WERI-Rb-1 (cell line): Measurements from ENCODE around the gene RDH8.
A peak's percentile ranks its signal among the peaks of the same experiment; 100 is the strongest.

ENCODE experiments used
- DNase-seq: peaks from one replicate; pipeline ENCODE4 v3.0.0-alpha.2; 2020
- H3K27ac ChIP-seq: fragments of 250-450 bp; sonication (Bioruptor Pico); 2 replicates; pipeline ENCODE4 v1.5.1; 2020; ENCODE audit warnings: mild to moderate bottlenecking, moderate library complexity
- H3K27me3 ChIP-seq: fragments of 250-450 bp; sonication (Bioruptor Pico); 2 replicates; pipeline ENCODE4 v1.5.1; 2021; ENCODE audit warnings: mild to moderate bottlenecking, low read depth, moderate library complexity; ENCODE audit not compliant: insufficient read depth, severe bottlenecking
- H3K36me3 ChIP-seq: fragments of 250-450 bp; sonication (Bioruptor Pico); 2 replicates; pipeline ENCODE4 v1.5.1; 2020; ENCODE audit warnings: mild to moderate bottlenecking, moderate library complexity
- H3K4me3 ChIP-seq: 2 replicates; pipeline ENCODE4 v1.5.1; 2011; ENCODE audit warnings: low read depth, mild to moderate bottlenecking, control low read depth, low read length
- H3K9me3 ChIP-seq: fragments of 250-450 bp; sonication (Bioruptor Pico); 2 replicates; pipeline ENCODE4 v1.5.1; 2021; ENCODE audit warnings: mild to moderate bottlenecking, moderate library complexity; ENCODE audit not compliant: severe bottlenecking
- CTCF ChIP-seq: IDR thresholded peaks from 2 replicates; pipeline ENCODE4 v1.5.1; 2011; ENCODE audit warnings: low read depth, mild to moderate bottlenecking, control low read depth, inconsistent platforms, low read length

The RDH8 gene

GRCh38 chr19:9989504-9989903, 23.8 kb upstream of the RDH8 start:
- peaks cover 20% of the 10 kb centered on the region for H3K27me3 ChIP-seq
- H3K9me3 ChIP-seq = no peaks in the 10 kb centered on the region
- no peak overlapping the region for H3K4me3 ChIP-seq
- no peak for TF ChIP-seq CTCF
- no peak overlapping the region for H3K27ac ChIP-seq
- no peaks in the 10 kb centered on the region for H3K36me3 ChIP-seq
- DNase-seq = no peak

GRCh38 chr19:9991425-9992191, 21.7 kb upstream of the RDH8 start:
- no peaks in the 10 kb centered on the region for H3K9me3 ChIP-seq
- H3K36me3 ChIP-seq = no peaks in the 10 kb centered on the region
- no peak for TF ChIP-seq CTCF
- H3K27me3 ChIP-seq = peaks cover 39% of the 10 kb centered on the region
- H3K4me3 ChIP-seq = no peak overlapping the region
- no peak for DNase-seq
- H3K27ac ChIP-seq = no peak overlapping the region

- peaks cover 54% of the 10 kb centered on the region for H3K27me3 ChIP-seq
- DNase-seq = no peak
These were observed 18.2 kb upstream of the RDH8 start for GRCh38 chr19:9995084-9995483.

GRCh38 chr19:9995999-9996398, 17.3 kb upstream of the RDH8 start:
- no peak for DNase-seq
- Histone ChIP-seq H3K27me3 (peaks cover 51% of the 10 kb centered on the region), H3K9me3 (no peaks in the 10 kb centered on the region), H3K4me3 (no peak overlapping the region), H3K36me3 (no peaks in the 10 kb centered on the region), H3K27ac (no peak overlapping the region)
- no peak for TF ChIP-seq CTCF

More at GRCh38 chr19:9995084-9995483, 18.2 kb upstream of the RDH8 start:
- Histone ChIP-seq H3K27ac (no peak overlapping the region), H3K9me3 (no peaks in the 10 kb centered on the region), H3K4me3 (no peak overlapping the region), H3K36me3 (no peaks in the 10 kb centered on the region)
- TF ChIP-seq CTCF = no peak

- no peak for TF ChIP-seq CTCF
- H3K4me3 ChIP-seq = no peak overlapping the region
These were observed 16.7 kb upstream of the RDH8 start for GRCh38 chr19:9996541-9996940.

GRCh38 chr19:10000171-10000826, 13.0 kb upstream of the RDH8 start:
- TF ChIP-seq CTCF = peak; percentile 88
- no peak overlapping the region for H3K4me3 ChIP-seq
- H3K9me3 ChIP-seq = no peaks in the 10 kb centered on the region
- H3K36me3 ChIP-seq = no peaks in the 10 kb centered on the region
- H3K27ac ChIP-seq = no peak overlapping the region
- peaks cover 34% of the 10 kb centered on the region for H3K27me3 ChIP-seq
- DNase-seq = peak; percentile 72

More at GRCh38 chr19:9996541-9996940, 16.7 kb upstream of the RDH8 start:
- no peak for DNase-seq
- H3K9me3 ChIP-seq = no peaks in the 10 kb centered on the region
- H3K36me3 ChIP-seq = no peaks in the 10 kb centered on the region
- peaks cover 47% of the 10 kb centered on the region for H3K27me3 ChIP-seq
- no peak overlapping the region for H3K27ac ChIP-seq
